ENCODE measurements around the gene KL. TPM values are rescaled to one million over a fixed set of nuclear protein-coding genes. Genes with fewer than 3 reads are reported as not detected.

Gene KL
- total RNA-seq, 1 experiment from 2014 or later = not detected

DNA sequence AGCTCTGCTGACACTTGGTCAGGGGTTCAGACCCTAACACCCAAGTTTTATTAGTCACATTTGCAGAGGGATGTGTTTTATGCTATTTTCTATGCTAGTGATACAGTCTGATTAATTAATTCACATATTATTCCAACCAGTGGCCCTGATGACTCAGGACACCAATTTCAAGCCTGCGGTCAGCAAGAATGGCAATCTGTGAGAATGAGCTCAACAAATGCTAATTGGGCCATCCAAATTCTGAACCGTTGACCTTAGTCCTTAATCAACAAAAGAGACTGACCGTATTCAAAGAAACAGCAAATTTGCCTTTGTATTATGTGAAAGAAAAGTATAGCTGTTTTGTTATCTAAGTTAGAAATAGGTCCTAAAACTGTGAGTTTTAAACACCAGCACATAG is 9.6 kb upstream of the KL start:
- peaks cover 30% of the 10 kb centered on the region for H3K9me3 Mint-ChIP-seq (ENCODE audit: unreplicated experiment)
- H3K27me3 Mint-ChIP-seq (ENCODE audit: insufficient read depth, unreplicated experiment) = no peaks in the 10 kb centered on the region
- BruUV-seq (replicated peaks) = no TSS peak
- intact Hi-C loops (cut with micrococcal nuclease) = no loop called here
- no peak for DNase-seq (ENCODE audit: unreplicated experiment)
- H3K4me3 Mint-ChIP-seq (ENCODE audit: unreplicated experiment) = no peak overlapping the region
- ChIA-PET POLR2A (no interaction called here), CTCF (interaction anchor here (0.6 kb wide), 1 partner anchor 89 kb away, joined by 4 read pairs; no protein-coding TSS in a partner anchor)
- H3K4me1 Mint-ChIP-seq (ENCODE audit: insufficient read depth, unreplicated experiment) = no peaks in the 10 kb centered on the region
- H3K36me3 Mint-ChIP-seq (ENCODE audit: insufficient read depth, unreplicated experiment) = no peaks in the 10 kb centered on the region
- no peak overlapping the region for H3K27ac Mint-ChIP-seq (ENCODE audit: low read depth, unreplicated experiment)
- TF ChIP-seq CTCF (IDR thresholded peaks at IDR 0.05; ENCODE audit: unreplicated experiment) = no peak

DNA sequence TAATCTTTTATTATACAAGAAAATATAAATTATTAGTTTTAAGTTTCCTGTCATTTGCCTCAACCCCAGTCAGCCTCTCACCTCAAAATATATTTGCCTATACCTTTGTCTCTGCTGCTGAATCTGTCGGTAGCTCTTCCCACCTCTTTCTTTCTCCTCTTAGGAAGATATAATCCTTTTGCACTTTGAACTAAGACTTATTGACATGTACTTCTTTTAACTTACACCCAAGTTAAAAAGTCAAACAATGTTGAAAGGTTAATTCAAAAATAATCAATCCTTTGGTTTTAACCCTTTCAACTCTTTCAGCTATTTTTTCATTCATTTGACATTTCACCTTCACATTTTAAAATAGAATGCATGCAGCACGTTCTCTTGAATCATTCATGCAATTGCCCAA is 9.0 kb upstream of the KL start:
- TF ChIP-seq CTCF (IDR thresholded peaks at IDR 0.05; ENCODE audit: unreplicated experiment) = no peak
- Mint-ChIP-seq H3K27me3 (ENCODE audit: insufficient read depth, unreplicated experiment) (no peaks in the 10 kb centered on the region), H3K36me3 (ENCODE audit: insufficient read depth, unreplicated experiment) (no peaks in the 10 kb centered on the region), H3K27ac (ENCODE audit: low read depth, unreplicated experiment) (no peak overlapping the region), H3K4me1 (ENCODE audit: insufficient read depth, unreplicated experiment) (no peaks in the 10 kb centered on the region), H3K4me3 (ENCODE audit: unreplicated experiment) (no peak overlapping the region), H3K9me3 (ENCODE audit: unreplicated experiment) (peaks cover 30% of the 10 kb centered on the region)
- no TSS peak for BruUV-seq (replicated peaks)
- no peak for DNase-seq (ENCODE audit: unreplicated experiment)
- ChIA-PET CTCF (interaction anchor here (0.6 kb wide), 1 partner anchor 90 kb away, joined by 4 read pairs; no protein-coding TSS in a partner anchor), POLR2A (no interaction called here)
- intact Hi-C loops (cut with micrococcal nuclease) = no loop called here

GRCh38 chr13:33007950-33008349 is 8.3 kb upstream of the KL start:
- no peak overlapping the region for H3K27ac Mint-ChIP-seq (ENCODE audit: low read depth, unreplicated experiment)
- H3K36me3 Mint-ChIP-seq (ENCODE audit: insufficient read depth, unreplicated experiment) = no peaks in the 10 kb centered on the region
- intact Hi-C loops (cut with micrococcal nuclease) = no loop called here
- H3K4me1 Mint-ChIP-seq (ENCODE audit: insufficient read depth, unreplicated experiment) = no peaks in the 10 kb centered on the region
- no peak for DNase-seq (ENCODE audit: unreplicated experiment)
- TF ChIP-seq CTCF (IDR thresholded peaks at IDR 0.05; ENCODE audit: unreplicated experiment) = no peak
- BruUV-seq (replicated peaks) = no TSS peak
- ChIA-PET POLR2A (no interaction called here), CTCF (no interaction called here)
- H3K4me3 Mint-ChIP-seq (ENCODE audit: unreplicated experiment) = no peak overlapping the region
- H3K27me3 Mint-ChIP-seq (ENCODE audit: insufficient read depth, unreplicated experiment) = no peaks in the 10 kb centered on the region
- peaks cover 30% of the 10 kb centered on the region for H3K9me3 Mint-ChIP-seq (ENCODE audit: unreplicated experiment)

DNA sequence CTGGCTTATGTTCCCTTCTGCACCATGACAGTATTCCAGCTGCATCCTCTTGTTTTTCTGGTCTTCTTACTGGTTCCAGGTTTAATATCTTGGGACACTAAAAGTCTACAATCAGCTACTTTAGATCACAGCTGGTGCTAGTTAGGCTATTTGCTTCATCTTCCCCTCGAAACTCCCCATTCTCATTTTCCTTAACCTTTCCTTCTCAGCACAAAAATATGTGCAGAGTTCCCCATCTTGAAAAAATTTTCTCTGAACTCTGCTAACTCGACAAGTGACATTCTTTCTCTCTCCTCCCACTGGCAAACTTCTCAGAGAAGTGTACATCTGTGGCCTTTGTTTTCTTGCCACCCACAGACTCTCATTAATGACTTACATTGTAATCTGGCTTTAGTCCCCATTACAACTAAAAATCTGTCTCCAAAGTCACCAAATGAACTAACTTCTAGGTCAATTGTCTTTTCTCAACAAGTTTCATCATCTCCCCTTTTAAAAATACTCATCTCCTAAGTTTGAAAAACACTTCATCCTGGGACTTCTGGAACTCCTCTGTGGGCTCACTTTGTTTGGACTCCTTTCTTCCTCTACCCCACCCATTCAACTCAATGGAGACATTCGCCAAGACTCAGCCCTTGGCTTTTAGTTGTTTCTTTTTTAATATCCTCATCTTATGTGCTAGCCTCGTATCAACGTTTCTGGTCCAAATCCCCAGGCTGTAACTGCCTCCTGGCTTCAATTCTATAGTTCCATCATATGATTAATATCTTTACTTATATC is 7.1 kb upstream of the KL start:
- intact Hi-C loops (cut with micrococcal nuclease) = no loop called here
- Mint-ChIP-seq H3K4me3 (ENCODE audit: unreplicated experiment) (no peak overlapping the region), H3K9me3 (ENCODE audit: unreplicated experiment) (peaks cover 30% of the 10 kb centered on the region), H3K27ac (ENCODE audit: low read depth, unreplicated experiment) (no peak overlapping the region), H3K27me3 (ENCODE audit: insufficient read depth, unreplicated experiment) (no peaks in the 10 kb centered on the region), H3K36me3 (ENCODE audit: insufficient read depth, unreplicated experiment) (no peaks in the 10 kb centered on the region), H3K4me1 (ENCODE audit: insufficient read depth, unreplicated experiment) (no peaks in the 10 kb centered on the region)
- ChIA-PET POLR2A (no interaction called here), CTCF (interaction anchor here (1.1 kb wide), 1 partner anchor 16 kb away, joined by 3 read pairs; no protein-coding TSS in a partner anchor)
- DNase-seq (ENCODE audit: unreplicated experiment) = no peak
- no TSS peak for BruUV-seq (replicated peaks)
- no peak for TF ChIP-seq CTCF (IDR thresholded peaks at IDR 0.05; ENCODE audit: unreplicated experiment)

Measured in MCF 10A (cell line).